SK-N-SH (cell line): ENCODE data around the gene NRIP2. TPM values are rescaled to one million over a fixed set of nuclear protein-coding genes. Genes with fewer than 3 reads are reported as not detected.

Source experiments
- CTCF ChIA-PET: fragments of 300-600, 350-600 bp; formaldehyde crosslinking; extraction: SDS; loops from one replicate; lab custom pipeline; 2021; lab: Yijun Ruan, JAX
- POLR2A ChIA-PET: fragments of 350-600 bp; sonication (Branson Sonifier 250); formaldehyde crosslinking; extraction: SDS; loops from one replicate; lab custom pipeline; 2020; ENCODE audit warnings: antibody characterized with exemption, inconsistent platforms; lab: Yijun Ruan, JAX
- DNase-seq: peaks from one replicate; pipeline ENCODE4 v3.0.0; 2012
- H2AFZ ChIP-seq: fragments of 200-600 bp; sonication (generic); 2 replicates; pipeline ENCODE4 v1.8.1; 2016; ENCODE audit warnings: antibody characterized with exemption, mild to moderate bottlenecking, low read depth
- H3F3A ChIP-seq: fragments of 200-600 bp; sonication (generic); replicated peaks from 2 replicates; pipeline ENCODE3; 2016; ENCODE audit warnings: antibody characterized with exemption, mild to moderate bottlenecking; ENCODE audit not compliant: insufficient read depth
- H3K27ac ChIP-seq, 2 experiments: fragments of 200-500 bp in 1 of 2; fragments of 200-600 bp in 1 of 2; sonication (Bioruptor generic) in 1 of 2; sonication (generic), shearing (Covaris generic) in 1 of 2; 2 replicates each; pipeline versions ENCODE4 v1.5.1 to v1.6.1; 2014 to 2016; ENCODE audit warnings: low read depth in 2 of 2, inconsistent platforms in 1 of 2, low read length in 1 of 2, mild to moderate bottlenecking in 1 of 2, mixed read lengths in 1 of 2
- H3K27me3 ChIP-seq: fragments of 200-600 bp; sonication (generic), shearing (Covaris generic); 2 replicates; pipeline ENCODE4 v1.6.1; 2016; ENCODE audit warnings: mixed run types; ENCODE audit not compliant: insufficient read depth
- H3K36me3 ChIP-seq, 2 experiments: fragments of 200-500 bp in 1 of 2; fragments of 200-600 bp in 1 of 2; sonication (Bioruptor generic) in 1 of 2; sonication (generic) in 1 of 2; replicated peaks in 1 of 2; 2 replicates each; pipeline versions ENCODE3 to v1.5.1; 2014 to 2016; ENCODE audit warnings: low read length in 1 of 2, mild to moderate bottlenecking in 1 of 2; ENCODE audit not compliant: insufficient read depth in 2 of 2, control insufficient read depth in 1 of 2
- H3K4me1 ChIP-seq, 2 experiments: fragments of 200-500 bp in 1 of 2; fragments of 200-600 bp in 1 of 2; sonication (Bioruptor generic) in 1 of 2; sonication (generic), shearing (Covaris generic) in 1 of 2; 2 replicates each; pipeline versions ENCODE4 v1.5.1 to v1.6.1; 2014 to 2016; ENCODE audit warnings: low read depth in 1 of 2, low read length in 1 of 2, mixed run types in 1 of 2; ENCODE audit not compliant: insufficient read depth in 2 of 2, control insufficient read depth in 1 of 2
- H3K4me2 ChIP-seq: fragments of 200-600 bp; sonication (generic), shearing (Covaris generic); 2 replicates; pipeline ENCODE4 v1.6.1; 2017; ENCODE audit warnings: mixed run types
- H3K4me3 ChIP-seq, 2 experiments: fragments of 200-500 bp in 1 of 2; fragments of 200-600 bp in 1 of 2; sonication (Bioruptor generic) in 1 of 2; sonication (generic), shearing (Covaris generic) in 1 of 2; 2 replicates each; pipeline versions ENCODE4 v1.5.1 to v1.8.1; 2014 to 2016; ENCODE audit warnings: low read depth in 2 of 2, inconsistent platforms in 1 of 2, low read length in 1 of 2, mild to moderate bottlenecking in 1 of 2, mixed read lengths in 1 of 2, moderate library complexity in 1 of 2
- H3K79me2 ChIP-seq: fragments of 200-600 bp; sonication (generic); 2 replicates; pipeline ENCODE4 v1.8.1; 2017; ENCODE audit warnings: mild to moderate bottlenecking; ENCODE audit not compliant: insufficient read depth
- H3K9ac ChIP-seq: fragments of 200-600 bp; sonication (generic); 2 replicates; pipeline ENCODE4 v1.6.1; 2017; ENCODE audit warnings: mixed run types
- H3K9me2 ChIP-seq: fragments of 200-600 bp; sonication (generic); 2 replicates; pipeline ENCODE4 v1.6.1; 2017; ENCODE audit warnings: mixed run types
- H3K9me3 ChIP-seq: fragments of 200-600 bp; sonication (generic); 2 replicates; pipeline ENCODE4 v1.6.1; 2017; ENCODE audit warnings: mixed run types, mild to moderate bottlenecking, moderate library complexity
- H4K20me1 ChIP-seq: fragments of 200-600 bp; sonication (generic); 2 replicates; pipeline ENCODE4 v1.6.1; 2017; ENCODE audit warnings: mild to moderate bottlenecking, mixed run types; ENCODE audit not compliant: insufficient read depth
- CTCF ChIP-seq: fragments of 200-600 bp; sonication (generic); IDR thresholded peaks from 2 replicates; pipeline ENCODE4 v1.6.1; 2017; ENCODE audit warnings: antibody characterized with exemption, mild to moderate bottlenecking, moderate library complexity
- EP300 ChIP-seq, 2 experiments: IDR thresholded peaks; 2 replicates each; pipeline versions ENCODE4 v1.4.0 to v1.6.1; 2012; ENCODE audit warnings: borderline replicate concordance in 1 of 2, low read depth in 1 of 2, low read length in 1 of 2
- IRF3 ChIP-seq: fragments of 150-350 bp; IDR thresholded peaks from 2 replicates; pipeline ENCODE4 v1.6.1; 2016; ENCODE audit warnings: mild to moderate bottlenecking, low read depth, low read length
- JUND ChIP-seq: IDR thresholded peaks from 2 replicates; pipeline ENCODE4 v1.4.0; 2012
- MAX ChIP-seq: IDR thresholded peaks from 2 replicates; pipeline ENCODE4 v1.4.0; 2012; ENCODE audit warnings: low read depth
- MEF2A ChIP-seq: IDR thresholded peaks from 2 replicates; pipeline ENCODE4 v1.4.0; 2012; ENCODE audit warnings: low read depth, borderline replicate concordance
- PBX3 ChIP-seq: IDR thresholded peaks from 2 replicates; pipeline ENCODE4; 2012
- POLR2AphosphoS5 ChIP-seq: IDR thresholded peaks from 2 replicates; pipeline ENCODE4 v1.6.1; 2012; ENCODE audit warnings: low read depth, low read length
- RCOR1 ChIP-seq: fragments of 150-350 bp; IDR thresholded peaks from 2 replicates; pipeline ENCODE4 v1.6.1; 2017; ENCODE audit warnings: antibody characterized with exemption, low read length
- RFX5 ChIP-seq: IDR thresholded peaks from 2 replicates; pipeline ENCODE4 v1.6.1; 2012; ENCODE audit warnings: mild to moderate bottlenecking, improper control_type of control experiment, low read length
- SIN3A ChIP-seq: IDR thresholded peaks from 2 replicates; pipeline ENCODE4 v1.6.1; 2012; ENCODE audit warnings: low read depth, mild to moderate bottlenecking, low read length, moderate library complexity, borderline replicate concordance
- TAF1 ChIP-seq: IDR thresholded peaks from 2 replicates; pipeline ENCODE4 v1.6.1; 2012; ENCODE audit warnings: low read depth, mild to moderate bottlenecking, low read length, moderate library complexity, borderline replicate concordance
- TCF12 ChIP-seq: IDR thresholded peaks from 2 replicates; pipeline ENCODE4 v1.4.0; 2012
- USF1 ChIP-seq: IDR thresholded peaks from 2 replicates; pipeline ENCODE4 v1.4.0; 2012; ENCODE audit warnings: low read depth, borderline replicate concordance
- ZBTB33 ChIP-seq: IDR thresholded peaks from 2 replicates; pipeline ENCODE4 v1.4.0; 2012; ENCODE audit warnings: low read depth, borderline replicate concordance
- WGBS: methylation state at CpG from one replicate; pipeline ENCODE4 v1.1.6; 2017; ENCODE audit warnings: low lambda C conversion rate; 5-methylcytosine and 5-hydroxymethylcytosine counted together
- polyA plus RNA-seq, 3 experiments: library from polyadenylated mRNA; depleted of rRNA; stranded (reverse); fragments of >200 nt; gene quantifications; 2 replicates each; pipeline ENCODE4 v1.2.3, GENCODE V29; 2012

The NRIP2 gene
- polyA plus RNA-seq, 1 of the 3 experiments (the other 2 are of a cell fraction), result not detected

- H3K27me3 ChIP-seq, result peaks cover 9% of the 10 kb centered on the region; the same call in 1 of the 2 replicates
- POLR2A ChIA-PET, result no interaction called here
- DNase-seq, result no peak
Observed at GRCh38 chr12:2776129-2776806, 58.6 kb downstream of the NRIP2 start.

GRCh38 chr12:2775431-2775830 is 59.4 kb downstream of the NRIP2 start:
- H3K4me2 ChIP-seq, result no peak overlapping the region
- no peak overlapping the region for H3K4me3 ChIP-seq
- ChIA-PET POLR2A (no interaction called here), CTCF (interaction anchor here (1.2 kb wide), 1 partner anchor 9 kb away, joined by 3 read pairs; no protein-coding TSS in a partner anchor)
- no peak overlapping the region for H3K9ac ChIP-seq
- no peaks in the 10 kb centered on the region for H3K79me2 ChIP-seq
- whole genome bisulfite sequencing, result 37% methylated on average over 5 of the region's 8 CpGs
- H3K4me1 ChIP-seq, result no peaks in the 10 kb centered on the region
- H3F3A ChIP-seq, result no peaks in the 10 kb centered on the region
- no peaks in the 10 kb centered on the region for H3K9me2 ChIP-seq
- H2AFZ ChIP-seq, result no peak overlapping the region
- no peak overlapping the region for H3K27ac ChIP-seq
- H4K20me1 ChIP-seq, result no peaks in the 10 kb centered on the region
- no peak for DNase-seq
- no peaks in the 10 kb centered on the region for H3K36me3 ChIP-seq
- H3K9me3 ChIP-seq, result no peaks in the 10 kb centered on the region
- peaks cover 9% of the 10 kb centered on the region; the same call in 1 of the 2 replicates for H3K27me3 ChIP-seq
- TF ChIP-seq EP300 (IDR thresholded peaks at IDR 0.05; ENCODE audit: borderline replicate concordance in 1 of 2, low read depth in 1 of 2, low read length in 1 of 2), result no peak
- TF ChIP-seq MEF2A, result no peak
- no peak for TF ChIP-seq RCOR1
- no peak for TF ChIP-seq PBX3
- TF ChIP-seq USF1, result no peak
- no peak for TF ChIP-seq TAF1
- no peak for TF ChIP-seq MAX
- TF ChIP-seq ZBTB33, result no peak
- TF ChIP-seq IRF3, result no peak
- no peak for TF ChIP-seq TCF12
- no peak for TF ChIP-seq RFX5
- no peak for TF ChIP-seq SIN3A
- TF ChIP-seq POLR2AphosphoS5, result no peak
- TF ChIP-seq CTCF, result no peak
- TF ChIP-seq, all 33 proteins: peak for 0

More at GRCh38 chr12:2776129-2776806, 58.6 kb downstream of the NRIP2 start:
- Histone ChIP-seq H3K4me2 (no peak overlapping the region), H3K9me3 (no peaks in the 10 kb centered on the region), H3K4me1 (no peaks in the 10 kb centered on the region), H3F3A (no peaks in the 10 kb centered on the region), H2AFZ (no peak overlapping the region), H4K20me1 (no peaks in the 10 kb centered on the region), H3K79me2 (no peaks in the 10 kb centered on the region), H3K9ac (no peak overlapping the region), H3K4me3 (no peak overlapping the region), H3K36me3 (no peaks in the 10 kb centered on the region), H3K9me2 (no peaks in the 10 kb centered on the region), H3K27ac (no peak overlapping the region)
- no peak for TF ChIP-seq JUND
- WGBS, result 82% methylated on average over 20 of the region's 20 CpGs
- CTCF ChIA-PET, result interaction anchor here (1.2 to 3.2 kb wide), 3 partner anchors 8 to 36 kb away, joined by 3 to 10 read pairs (median 3); no protein-coding TSS in a partner anchor
